PC-3 (cell line): ENCODE results near the gene PLVAP.

Source experiments
- CTCF ChIP-seq: fragments of 300-600 bp; sonication (generic); conservative IDR thresholded peaks from 2 replicates; pipeline ENCODE4 v1.5.1; 2017; ENCODE audit warnings: antibody characterized with exemption, low read depth, mild to moderate bottlenecking, low read length
- EZH2 ChIP-seq: fragments of 300-600 bp; sonication (generic); IDR thresholded peaks from one replicate; pipeline ENCODE4 v1.6.1; 2017; ENCODE audit warnings: antibody characterized with exemption, mild to moderate bottlenecking, low read length; ENCODE audit not compliant: unreplicated experiment
- EZH2phosphoT487 ChIP-seq: fragments of 300-600 bp; sonication (generic); IDR thresholded peaks from 2 replicates; pipeline ENCODE4 v1.6.1; 2018; ENCODE audit warnings: mild to moderate bottlenecking, antibody characterized with exemption, low read length, borderline replicate concordance

GRCh38 chr19:17393002-17393401, 15.9 kb upstream of the PLVAP start:
- TF ChIP-seq CTCF (no peak), EZH2phosphoT487 (no peak), EZH2 (no peak)
